HepG2 (cell line): ENCODE measurements around the gene DYNC1LI1. TPM values are rescaled to one million over a fixed set of nuclear protein-coding genes. Genes with fewer than 3 reads are reported as not detected.
A peak's percentile ranks its signal among the peaks of the same experiment; 100 is the strongest.

Experiments
- ARNTL ChIP-seq: sonication (generic); formaldehyde crosslinking; IDR thresholded peaks from 2 replicates; pipeline ENCODE4 v1.4.0; 2020; ENCODE audit warnings: mild to moderate bottlenecking, missing genetic modification reagents
- BCL6 ChIP-seq: IDR thresholded peaks from 2 replicates; pipeline ENCODE4 v1.6.1; 2016; ENCODE audit warnings: missing genetic modification reagents, missing compliant biosample characterization
- BORCS8-MEF2B ChIP-seq: sonication (generic); formaldehyde crosslinking; IDR thresholded peaks from 2 replicates; pipeline ENCODE4 v1.8.0; 2022; ENCODE audit warnings: mild to moderate bottlenecking, missing genetic modification reagents
- ISX ChIP-seq: sonication (generic); formaldehyde crosslinking; conservative IDR thresholded peaks from 2 replicates; pipeline ENCODE4 v1.5.0; 2020; ENCODE audit warnings: missing genetic modification reagents
- KAT2B ChIP-seq: fragments of 150-350 bp; IDR thresholded peaks from 2 replicates; pipeline ENCODE4 v1.6.1; 2014; ENCODE audit warnings: low read depth, low read length, borderline replicate concordance
- KLF11 ChIP-seq: IDR thresholded peaks from 2 replicates; pipeline ENCODE4 v1.6.1; 2016; ENCODE audit warnings: missing compliant biosample characterization
- KLF15 ChIP-seq: sonication (generic); formaldehyde crosslinking; IDR thresholded peaks from 2 replicates; pipeline ENCODE4 v1.8.1; 2023; ENCODE audit warnings: borderline replicate concordance, mild to moderate bottlenecking, inconsistent platforms, missing genetic modification reagents, mixed read lengths
- MAFK ChIP-seq, 2 experiments: IDR thresholded peaks in 1 of 2; conservative IDR thresholded peaks in 1 of 2; 2 replicates each; pipeline ENCODE4 v1.6.1; 2011; ENCODE audit warnings: improper control_type of control experiment in 2 of 2, low read length in 2 of 2
- MIXL1 ChIP-seq: IDR thresholded peaks from 2 replicates; pipeline ENCODE4 v1.6.1; 2016
- MZF1 ChIP-seq: sonication (generic); formaldehyde crosslinking; IDR thresholded peaks from 2 replicates; pipeline ENCODE4 v1.8.1; 2023; ENCODE audit warnings: mild to moderate bottlenecking, missing genetic modification reagents, borderline replicate concordance
- NFE2L2 ChIP-seq: fragments of 150-350 bp; IDR thresholded peaks from 2 replicates; pipeline ENCODE4 v1.6.1; 2014; ENCODE audit warnings: low read length
- NFIB ChIP-seq: sonication (generic); formaldehyde crosslinking; IDR thresholded peaks from 2 replicates; pipeline ENCODE4 v1.9.0; 2021; ENCODE audit warnings: missing genetic modification reagents, mild to moderate bottlenecking, borderline replicate concordance
- NKX3-1 ChIP-seq: sonication (generic); formaldehyde crosslinking; IDR thresholded peaks from 2 replicates; pipeline ENCODE4 v1.5.0; 2020; ENCODE audit warnings: missing genetic modification reagents
- NR0B2 ChIP-seq: sonication (generic); formaldehyde crosslinking; IDR thresholded peaks from 2 replicates; pipeline ENCODE4 v1.4.0; 2020; ENCODE audit warnings: mild to moderate bottlenecking, missing genetic modification reagents
- NR2F6 ChIP-seq, 2 experiments: IDR thresholded peaks; 2 replicates each; pipeline ENCODE4 v1.6.1; 2016; ENCODE audit warnings: antibody characterized with exemption in 1 of 2, mild to moderate bottlenecking in 1 of 2
- PAX8 ChIP-seq: sonication (generic); formaldehyde crosslinking; IDR thresholded peaks from 2 replicates; pipeline ENCODE4 v1.8.0; 2022; ENCODE audit warnings: mild to moderate bottlenecking, missing genetic modification reagents, borderline replicate concordance
- PTBP1 ChIP-seq: fragments of 200-400 bp; formaldehyde crosslinking; IDR thresholded peaks from 2 replicates; pipeline ENCODE4 v1.6.1; 2018; ENCODE audit warnings: low read length, low read depth; ENCODE audit not compliant: poor library complexity, severe bottlenecking
- REXO4 ChIP-seq: sonication (generic); formaldehyde crosslinking; IDR thresholded peaks from 2 replicates; pipeline ENCODE4 v1.8.0; 2022; ENCODE audit warnings: missing genetic modification reagents, mild to moderate bottlenecking, borderline replicate concordance
- SSRP1 ChIP-seq: IDR thresholded peaks from 2 replicates; pipeline ENCODE4 v1.6.1; 2016; ENCODE audit warnings: control low read depth
- TBL1XR1 ChIP-seq: fragments of 150-350 bp; IDR thresholded peaks from 2 replicates; pipeline ENCODE4 v1.6.1; 2014; ENCODE audit warnings: borderline replicate concordance, low read length; ENCODE audit not compliant: partially characterized antibody
- TRIM24 ChIP-seq: sonication (generic); formaldehyde crosslinking; IDR thresholded peaks from 2 replicates; pipeline ENCODE4 v1.8.0; 2022; ENCODE audit warnings: mild to moderate bottlenecking, missing genetic modification reagents
- ZFP41 ChIP-seq: sonication (generic); formaldehyde crosslinking; IDR thresholded peaks from 2 replicates; pipeline ENCODE4 v1.4.0; 2020; ENCODE audit warnings: mild to moderate bottlenecking, missing genetic modification reagents, borderline replicate concordance
- ZNF296 ChIP-seq: sonication (generic); formaldehyde crosslinking; conservative IDR thresholded peaks from 2 replicates; pipeline ENCODE4 v1.5.0; 2020; ENCODE audit warnings: mild to moderate bottlenecking, missing genetic modification reagents
- ZNF431 ChIP-seq: sonication (generic); formaldehyde crosslinking; IDR thresholded peaks from 2 replicates; pipeline ENCODE4 v1.9.0; 2022; ENCODE audit warnings: missing genetic modification reagents, low read depth, mild to moderate bottlenecking, borderline replicate concordance
- ZNF484 ChIP-seq: sonication (generic); formaldehyde crosslinking; IDR thresholded peaks from 2 replicates; pipeline ENCODE4 v1.5.1; 2020; ENCODE audit warnings: mild to moderate bottlenecking, low read depth, missing genetic modification reagents, borderline replicate concordance
- ZNF512 ChIP-seq: sonication (generic); formaldehyde crosslinking; IDR thresholded peaks from 2 replicates; pipeline ENCODE4 v1.4.0; 2020; ENCODE audit warnings: mild to moderate bottlenecking, missing genetic modification reagents
- ZNF558 ChIP-seq: sonication (generic); formaldehyde crosslinking; IDR thresholded peaks from 2 replicates; pipeline ENCODE4 v1.9.0; 2022; ENCODE audit warnings: mild to moderate bottlenecking, missing genetic modification reagents, borderline replicate concordance
- ZNF614 ChIP-seq: IDR thresholded peaks from 2 replicates; pipeline ENCODE4 v1.6.1; 2018; ENCODE audit warnings: missing biosample characterization, missing genetic modification reagents, inconsistent platforms, borderline replicate concordance
- ZNF816 ChIP-seq: sonication (generic); formaldehyde crosslinking; IDR thresholded peaks from 2 replicates; pipeline ENCODE4 v1.8.0; 2022; ENCODE audit warnings: missing genetic modification reagents, mild to moderate bottlenecking, borderline replicate concordance
- ZSCAN22 ChIP-seq: sonication (generic); formaldehyde crosslinking; IDR thresholded peaks from 2 replicates; pipeline ENCODE4 v1.4.0; 2020; ENCODE audit warnings: mild to moderate bottlenecking, missing genetic modification reagents
- ZSCAN29 ChIP-seq: sonication (generic); formaldehyde crosslinking; conservative IDR thresholded peaks from 2 replicates; pipeline ENCODE4 v1.4.0; 2020; ENCODE audit warnings: mild to moderate bottlenecking, missing genetic modification reagents
- polyA plus RNA-seq, 8 experiments: library from polyadenylated mRNA; depleted of rRNA in 3 of 8; stranded (reverse) in 7 of 8; unstranded in 1 of 8; fragments of >200 nt; fragmentation: Illumina TruSeq in 4 of 8; extraction: Trizol in 4 of 8; gene quantifications; 2 replicates each; pipeline versions ENCODE4 v1.2.1 to v1.2.3, GENCODE V29; 2011 to 2016; ENCODE audit warnings: low read depth in 4 of 8, missing spikeins in 1 of 8, mixed read lengths in 1 of 8; ENCODE audit not compliant: insufficient read depth in 1 of 8
- total RNA-seq, 5 experiments: library from RNA; depleted of rRNA; stranded (reverse); fragments of >200 nt; fragmentation: Illumina TruSeq; extraction: Trizol; gene quantifications; 2 replicates each; pipeline ENCODE4 v1.2.3, GENCODE V29; 2016; ENCODE audit warnings: low read depth in 1 of 5

Gene DYNC1LI1
- total and polyA plus RNA-seq, 2 of the 13 experiments (the other 11 are each of a cell fraction or from before 2014, with no cell fraction given) = 13.4 to 37.1 TPM

DNA sequence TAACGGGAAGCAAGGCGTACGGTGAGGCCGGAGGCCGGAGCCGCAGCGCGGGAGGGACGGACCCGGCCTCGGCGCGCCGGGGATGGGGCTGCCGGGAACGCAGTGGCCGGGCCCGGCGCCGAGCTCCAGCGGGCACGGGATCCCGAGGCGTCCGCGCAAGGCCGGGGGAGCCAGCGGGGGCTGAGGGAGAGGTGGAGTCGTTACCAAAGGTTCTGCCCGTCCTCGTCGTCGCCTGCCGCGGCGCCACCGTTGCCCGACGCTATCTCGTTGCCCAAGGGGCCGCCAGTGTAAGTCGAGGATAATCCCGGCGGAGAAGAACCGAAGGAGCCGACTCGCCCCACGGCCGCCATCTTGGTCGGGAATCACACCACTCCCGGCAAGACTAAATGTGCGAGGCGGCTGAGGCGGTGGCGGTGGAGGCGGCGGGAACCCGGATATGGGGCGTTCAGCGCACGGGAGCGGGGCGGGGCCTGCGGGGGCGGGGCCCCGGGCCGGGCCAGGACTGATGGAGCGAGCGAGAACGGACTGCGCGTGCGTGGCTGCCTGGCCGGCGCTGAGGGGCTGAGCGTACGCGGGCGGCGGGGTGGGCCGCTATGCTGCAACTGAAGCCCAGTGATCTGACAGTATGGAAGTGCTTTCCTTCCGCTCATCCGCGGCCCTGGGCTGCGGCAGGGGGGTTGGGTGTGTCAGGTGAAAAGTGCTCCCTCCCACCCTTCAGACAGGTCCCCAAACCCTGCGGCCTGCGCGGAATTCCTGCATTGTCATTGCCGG is at the start of gene DYNC1LI1 (continued):
- no peak for TF ChIP-seq ZNF512 (CRISPR knock-in tag)
- TF ChIP-seq ZNF816 (CRISPR knock-in tag) = peak; percentile 70; the same call in 1 of the 2 replicates
- no peak for TF ChIP-seq KLF15 (CRISPR knock-in tag)
- peak; percentile 71 for TF ChIP-seq NR0B2
- TF ChIP-seq ZSCAN22 (CRISPR knock-in tag) = no peak
- TF ChIP-seq REXO4 (CRISPR knock-in tag) = peak; percentile 69; the same call in 1 of the 2 replicates
- TF ChIP-seq ZNF296 (CRISPR knock-in tag) = no peak
- no peak for TF ChIP-seq MAFK (conservative IDR thresholded peaks at IDR 0.05 in 1 of 2, IDR thresholded peaks at IDR 0.05 in 1 of 2; ENCODE audit: low read length in 2 of 2)
- TF ChIP-seq ISX (CRISPR knock-in tag) = no peak
- no peak for TF ChIP-seq ZNF614
- peak; percentile 44; the same call in 1 of the 2 replicates for TF ChIP-seq ZNF558 (CRISPR knock-in tag)
- TF ChIP-seq KAT2B = no peak
- TF ChIP-seq SSRP1 (CRISPR knock-in tag) = no peak
- no peak for TF ChIP-seq MZF1 (CRISPR knock-in tag)
- no peak for TF ChIP-seq ZSCAN29 (CRISPR knock-in tag)
- no peak for TF ChIP-seq ZNF431 (CRISPR knock-in tag)
- TF ChIP-seq KLF11 = no peak
- no peak; the same call in 1 of the 2 replicates for TF ChIP-seq BORCS8-MEF2B
- no peak for TF ChIP-seq PAX8 (CRISPR knock-in tag)
- no peak for TF ChIP-seq ZNF484 (CRISPR knock-in tag)
- TF ChIP-seq BCL6 (CRISPR knock-in tag) = peak; percentile 30; the same call in 1 of the 2 replicates
- 0 out of 2 replicates have a peak, but pooled peaks have one; percentile 28 for TF ChIP-seq ARNTL (CRISPR knock-in tag)
- no peak for TF ChIP-seq PTBP1
- no peak for TF ChIP-seq ZFP41 (CRISPR knock-in tag)
- no peak for TF ChIP-seq NR2F6 (IDR thresholded peaks at IDR 0.05)
- TF ChIP-seq NR2F6 (CRISPR knock-in tag; IDR thresholded peaks at IDR 0.05) = 0 out of 2 replicates have a peak, but pooled peaks have one; percentile 18
- no peak for TF ChIP-seq MIXL1 (CRISPR knock-in tag)
- TF ChIP-seq NFIB (CRISPR knock-in tag) = no peak
- no peak for TF ChIP-seq TRIM24 (CRISPR knock-in tag)
- no peak for TF ChIP-seq TBL1XR1
- TF ChIP-seq NKX3-1 (CRISPR knock-in tag) = no peak
- TF ChIP-seq NFE2L2 = no peak
